HG03097 (cell line): ENCODE measurements around the gene TADA1.
A peak's percentile ranks its signal among the peaks of the same experiment; 100 is the strongest.
"Not testable (repeated sequence)": the region's sequence is repeated elsewhere in the genome, so short reads cannot be mapped to it uniquely, and the experiment has no call there.

Source experiments
- ATAC-seq: cut with Tn5 transposase; IDR thresholded peaks from one replicate; pipeline ENCODE4 v1.9.1; 2021; ENCODE audit not compliant: unreplicated experiment, low FRiP score

The TADA1 gene

GRCh38 chr1:166848193-166848592 lies 27.9 kb downstream of the TADA1 start:
- no peak for ATAC-seq

DNA sequence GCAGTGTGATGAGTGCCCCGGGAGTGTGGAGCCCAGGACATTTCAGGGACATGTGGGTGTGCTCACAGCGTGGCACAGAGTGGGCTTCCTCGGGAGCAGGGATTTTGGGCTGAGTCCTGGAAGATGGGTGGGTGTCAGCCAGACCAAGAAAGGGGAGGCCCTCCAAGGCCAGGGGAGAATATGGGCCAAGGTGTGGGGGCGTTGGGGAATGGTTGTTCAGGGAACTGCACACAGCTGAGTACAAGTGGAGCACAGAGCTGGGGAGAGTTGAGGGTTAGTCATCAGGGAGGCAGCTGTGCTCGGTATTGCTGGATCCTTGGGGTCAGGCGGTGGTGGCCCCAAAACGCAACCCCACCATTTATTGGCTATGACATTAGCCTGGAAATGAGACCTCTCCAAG lies 31.3 kb downstream of the TADA1 start:
- no peak for ATAC-seq

- no peak for ATAC-seq
These were observed 32.1 kb downstream of the TADA1 start for GRCh38 chr1:166843769-166844596.

DNA sequence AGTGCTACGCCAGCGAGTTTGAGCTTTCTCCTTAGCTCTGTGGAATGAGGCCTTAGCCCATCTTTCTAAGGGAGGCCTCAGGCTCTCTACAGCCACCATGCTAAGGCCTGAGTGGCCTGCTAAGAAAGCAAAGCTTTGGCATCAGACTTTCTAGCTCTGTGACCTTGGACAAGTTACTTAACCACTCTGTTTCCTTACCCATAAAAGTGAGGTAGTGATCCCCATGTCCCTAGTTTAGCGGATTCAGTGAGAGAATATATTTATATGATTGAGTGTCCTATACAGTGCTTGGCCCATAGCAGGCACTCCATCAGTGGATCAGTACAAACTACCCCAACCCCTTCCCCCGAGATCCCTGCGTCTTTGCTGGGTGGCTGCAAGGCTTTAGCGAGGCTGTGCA lies 32.7 kb downstream of the TADA1 start:
- no peak for ATAC-seq

DNA sequence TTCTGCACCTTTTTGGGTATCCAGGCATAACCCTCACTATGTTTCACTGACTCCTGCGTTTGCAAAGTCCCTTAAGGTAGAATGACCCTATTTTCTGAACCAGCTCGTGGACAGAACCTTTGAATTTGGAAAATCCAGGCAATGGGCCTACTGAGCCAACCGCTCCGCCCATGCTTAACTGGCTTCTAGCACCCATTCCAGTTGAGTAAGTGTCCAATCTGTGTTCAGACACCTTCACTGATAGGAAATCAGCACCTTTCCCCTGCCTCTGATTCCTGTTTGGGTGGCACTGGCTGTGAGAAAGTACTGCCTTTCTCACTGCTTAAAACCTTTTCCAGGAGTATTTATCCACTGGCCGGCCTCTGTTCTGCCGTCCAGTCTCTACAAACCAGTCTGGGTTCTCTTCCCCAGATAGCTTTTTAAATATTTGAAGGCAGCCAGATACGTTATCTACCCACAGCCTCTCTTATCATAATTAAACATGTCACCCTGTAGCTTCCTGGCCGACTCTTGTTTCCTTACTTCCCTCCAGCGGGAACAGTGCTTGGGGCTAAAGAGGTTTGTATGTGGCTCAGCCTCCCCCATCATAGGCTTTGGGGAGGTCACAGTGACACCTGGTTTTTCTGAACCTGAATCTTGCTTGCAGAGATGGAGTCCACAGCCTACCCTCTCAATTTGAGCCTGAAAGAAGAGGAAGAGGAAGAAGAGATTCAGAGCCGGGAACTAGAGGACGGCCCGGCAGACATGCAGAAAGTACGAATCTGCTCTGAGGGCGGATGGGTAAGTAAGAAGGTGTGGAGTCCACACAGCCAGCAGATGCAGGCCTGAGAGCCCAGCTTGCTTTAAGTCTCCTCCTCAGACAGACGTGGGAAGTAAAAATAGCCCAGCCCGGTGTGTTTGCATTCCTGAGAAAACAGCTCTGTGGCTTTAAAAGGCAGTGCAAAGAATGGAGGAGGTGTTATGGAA lies 35.5 kb downstream of the TADA1 start:
- no peak for ATAC-seq

DNA sequence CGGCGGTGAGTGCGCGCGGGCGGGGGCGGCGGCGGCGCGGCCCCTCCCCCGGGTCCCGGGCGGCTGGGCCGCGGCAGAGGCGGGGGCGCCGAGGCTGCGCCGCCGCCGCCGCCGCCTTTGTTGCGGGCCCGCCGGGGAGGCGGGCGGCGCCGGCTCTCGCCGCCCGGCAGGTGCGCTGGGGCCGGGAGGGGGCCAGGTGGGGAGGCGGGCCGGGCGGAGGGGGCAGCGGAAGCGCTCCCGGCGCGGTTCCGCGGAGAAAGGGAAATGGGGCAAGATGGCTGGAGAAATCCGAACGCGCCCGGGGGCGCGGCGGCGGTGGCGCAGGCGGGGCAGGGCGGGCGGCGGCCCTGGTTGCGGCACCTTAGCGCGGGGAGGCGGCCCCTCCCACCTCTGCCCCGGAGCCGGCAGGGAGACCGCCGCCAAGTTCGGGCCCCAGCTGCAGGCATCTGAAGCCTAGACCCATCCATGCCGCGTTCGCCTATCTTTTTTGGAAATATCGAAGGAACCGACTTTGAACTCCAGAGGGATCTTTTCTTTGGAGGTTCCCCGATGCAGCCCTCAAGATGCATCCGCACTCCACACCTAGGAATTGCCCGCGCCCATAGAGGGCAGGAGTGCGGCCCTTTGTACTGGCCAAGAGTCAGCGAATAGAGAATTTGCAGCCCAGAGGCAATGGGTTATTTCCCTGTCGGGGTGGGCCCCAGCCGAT lies 36.3 kb downstream of the TADA1 start:
- peak; percentile 33 for ATAC-seq

DNA sequence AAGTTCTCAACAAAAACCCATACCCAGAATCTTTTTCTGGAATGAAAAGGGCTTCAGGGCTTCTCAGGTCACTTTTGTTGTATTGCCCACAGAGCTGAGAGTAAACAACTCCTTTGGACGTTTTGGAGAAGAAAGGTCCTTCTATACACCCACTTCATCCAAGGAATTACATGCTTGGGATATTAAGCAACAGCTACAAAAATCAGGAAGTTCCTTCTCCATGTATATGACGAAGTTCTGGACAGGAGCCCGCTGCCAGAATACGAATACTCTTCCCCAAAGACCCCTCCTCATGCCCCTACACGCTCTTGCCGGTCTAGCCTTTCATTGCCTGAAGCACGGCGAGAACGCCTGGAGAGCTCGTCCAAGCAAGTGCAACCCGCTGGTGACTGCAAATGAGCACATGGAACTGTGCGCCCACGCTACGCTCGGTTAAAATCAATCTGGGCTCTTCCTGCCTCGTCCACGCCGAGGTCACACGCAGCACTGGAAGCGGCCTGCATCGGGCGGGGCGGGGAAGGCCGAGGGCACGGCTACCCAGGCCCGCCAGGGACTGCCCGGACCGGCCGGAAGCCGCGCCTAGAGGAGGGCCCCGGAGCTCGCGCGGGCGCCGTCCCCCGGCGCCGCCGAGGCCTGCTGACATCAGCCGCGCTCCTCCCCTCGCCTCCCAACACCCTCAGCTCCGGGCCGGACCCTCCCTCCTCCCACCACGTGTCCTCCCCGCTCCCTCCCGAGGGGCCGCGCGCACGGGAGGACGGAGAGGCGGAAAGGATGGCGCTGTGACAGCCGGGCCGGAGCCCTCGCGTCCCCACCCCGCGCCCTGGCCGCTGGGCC lies 37.1 kb downstream of the TADA1 start, which contains the start of gene POGK:
POGK (plus strand) TSS at position 710 of the 834 bp plus-strand sequence. CDS start 1,482 bp downstream, outside the sequence.
- peak; percentile 96 for ATAC-seq

DNA sequence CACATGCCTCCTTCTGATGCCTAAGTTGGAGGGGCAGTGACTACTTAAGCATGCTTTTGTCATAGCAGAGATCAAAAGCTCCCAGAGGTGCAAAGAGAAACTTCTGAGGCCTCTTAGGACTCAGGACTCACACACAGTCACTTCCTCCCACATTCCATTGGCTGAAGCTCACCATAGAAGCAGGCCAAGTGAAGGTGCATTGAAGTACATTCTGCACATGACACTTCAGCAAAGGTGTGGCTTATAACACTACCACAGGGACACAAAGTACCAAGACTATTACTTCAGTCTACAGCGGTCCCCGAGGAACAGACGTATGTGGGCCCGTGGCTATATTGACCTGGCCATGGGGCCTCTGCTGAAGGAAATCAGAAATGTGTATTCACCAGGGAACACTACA lies 39.3 kb downstream of the TADA1 start:
- no peak for ATAC-seq

DNA sequence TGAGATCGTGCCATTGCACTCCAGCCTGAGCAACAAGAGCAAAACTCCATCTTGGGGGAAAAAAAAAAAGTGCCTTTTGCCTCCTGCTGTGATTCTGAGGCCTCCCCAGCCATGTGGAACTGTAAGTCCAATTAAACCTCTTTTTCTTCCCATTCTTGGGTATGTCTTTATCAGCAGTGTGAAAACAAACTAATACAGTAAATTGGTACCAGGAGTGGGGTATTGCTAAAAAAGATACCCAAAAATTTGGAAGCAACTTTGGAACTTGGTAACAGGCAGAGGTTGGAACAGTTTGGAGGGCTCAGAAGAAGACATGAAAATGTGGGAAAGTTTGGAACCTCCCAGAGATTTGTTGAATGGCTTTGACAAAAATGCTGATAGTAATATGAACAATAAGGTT lies 46.3 kb downstream of the TADA1 start:
- ATAC-seq, result not testable (repeated sequence)

DNA sequence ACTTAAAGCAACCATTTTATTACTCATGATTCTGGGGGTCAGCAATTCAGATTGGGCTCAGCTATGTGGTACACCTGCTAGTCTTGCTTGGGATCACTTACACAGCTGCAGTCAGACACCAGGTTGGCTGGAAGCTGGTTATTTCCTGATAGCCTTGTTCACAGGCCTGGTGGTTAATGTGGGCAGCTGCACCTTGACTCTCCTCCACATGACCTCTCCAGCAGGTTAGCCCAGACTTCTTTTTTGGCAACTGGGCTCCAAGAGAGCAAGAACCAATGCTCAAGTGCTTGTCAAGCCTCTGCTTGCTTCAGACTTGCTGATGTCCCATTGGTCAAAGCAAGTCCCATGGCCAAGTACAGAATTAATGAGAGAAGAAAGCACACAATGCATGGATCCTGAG lies 48.6 kb downstream of the TADA1 start:
- no peak for ATAC-seq

DNA sequence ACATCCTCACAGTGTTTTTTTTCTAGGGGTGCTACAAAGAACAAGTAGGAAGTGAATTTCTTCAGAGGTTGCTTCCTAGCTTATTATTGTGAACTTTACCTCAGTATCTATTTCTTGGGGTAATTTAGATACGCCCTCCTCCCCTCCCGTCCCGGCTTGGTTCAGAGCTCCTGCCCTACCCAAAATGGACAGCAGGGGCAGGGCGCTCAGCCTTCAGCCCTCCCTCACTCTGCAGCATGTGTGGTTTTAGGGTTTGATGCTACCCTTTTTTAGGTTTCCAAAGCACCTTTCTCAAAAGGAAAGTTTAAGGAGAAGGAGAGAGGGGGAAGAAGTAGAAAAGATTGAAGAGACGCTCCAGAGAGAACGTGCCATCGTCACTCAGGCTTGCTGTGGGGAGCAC lies 53.7 kb downstream of the TADA1 start:
- no peak for ATAC-seq

GRCh38 chr1:166819974-166820373 lies 56.1 kb downstream of the TADA1 start:
- no peak for ATAC-seq

DNA sequence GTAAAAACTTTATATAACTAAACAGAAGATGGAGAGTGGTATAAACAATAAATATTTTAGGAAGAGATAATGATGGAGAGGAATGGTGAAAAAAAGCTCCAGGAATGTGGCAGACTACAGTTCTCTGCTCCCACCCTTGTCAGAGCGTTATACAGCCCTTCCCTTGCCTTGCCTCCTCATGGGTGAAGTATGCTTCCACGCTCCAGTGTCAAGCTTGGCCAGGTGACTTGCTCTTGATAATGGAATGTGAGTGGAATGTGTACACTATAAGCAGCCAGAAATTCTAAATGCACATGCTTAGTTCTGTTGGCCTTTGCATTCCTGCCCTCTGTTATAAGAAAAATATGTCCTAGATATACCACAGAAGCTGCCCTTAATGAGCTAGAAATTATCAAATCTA lies 61.5 kb downstream of the TADA1 start:
- ATAC-seq, result no peak

DNA sequence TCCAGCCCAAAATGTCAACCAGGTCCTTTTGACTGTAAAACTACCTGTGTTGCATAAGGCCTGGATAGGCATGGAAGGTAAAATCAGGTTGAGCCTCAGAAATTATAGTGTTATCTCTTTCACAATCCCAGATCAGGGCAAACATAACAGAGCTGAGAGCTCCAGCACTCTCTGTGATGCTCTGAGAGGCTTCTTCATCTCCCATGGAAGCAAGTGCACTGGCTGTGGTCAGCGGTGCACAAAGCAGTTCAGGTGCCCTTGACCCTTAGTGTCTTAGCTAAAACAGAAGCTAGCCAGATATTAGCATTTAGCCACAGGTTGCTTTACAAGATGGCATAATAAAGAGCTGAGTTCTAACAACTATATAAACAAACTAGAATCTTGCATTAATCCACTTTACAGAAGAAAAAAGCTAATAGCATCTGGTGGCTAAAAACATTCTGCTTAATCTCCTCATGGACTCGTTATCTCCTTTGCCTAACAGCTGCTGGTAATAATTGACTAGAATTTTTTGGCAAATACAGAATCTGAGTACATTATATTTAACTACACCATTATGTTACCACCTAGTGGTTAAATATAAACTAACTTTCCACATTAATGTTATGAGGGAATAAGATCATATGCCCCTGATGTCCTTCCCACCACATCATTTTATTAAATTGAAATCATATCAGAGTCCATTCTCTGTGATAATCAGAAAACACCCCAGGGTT lies 62.4 kb downstream of the TADA1 start:
- no peak for ATAC-seq

DNA sequence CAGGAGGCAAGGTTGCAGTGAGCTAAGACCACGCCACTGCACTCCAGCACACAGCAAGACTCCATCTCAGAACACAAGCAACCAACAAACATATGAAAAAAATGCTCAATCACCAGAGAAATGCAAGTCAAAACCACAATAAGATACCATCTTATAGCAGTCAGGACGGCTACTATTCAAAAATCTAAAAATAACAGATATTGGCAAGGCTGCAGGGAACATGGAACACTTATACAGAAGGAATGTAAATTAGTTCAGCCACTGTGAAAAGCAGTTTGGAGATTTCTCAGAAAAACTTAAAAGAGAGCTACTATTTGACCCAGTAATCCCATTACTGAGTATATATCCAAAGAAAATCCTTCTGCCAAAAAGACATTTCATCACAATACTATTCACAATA lies 64.4 kb downstream of the TADA1 start:
- ATAC-seq, result no peak

- no peak for ATAC-seq
These were observed 67.1 kb downstream of the TADA1 start for GRCh38 chr1:166808952-166809351.
